Spleen (tissue), 7 donors: ENCODE data around the gene MNS1.

Experiments
- CTCF ChIP-seq, 11 experiments: fragments of 200-600 bp in 7 of 11; fragments of 450-650 bp in 4 of 11; sonication (generic) in 4 of 11; IDR thresholded peaks in 8 of 11; conservative IDR thresholded peaks in 3 of 11; 1 replicate in 7 of 11; 2 replicates in 4 of 11; pipeline versions ENCODE4 v1.4.0 to v1.8.0; 2016 to 2021; ENCODE audit warnings: antibody characterized with exemption in 11 of 11, inconsistent platforms in 4 of 11, mild to moderate bottlenecking in 1 of 11
- POLR2A ChIP-seq, 3 donors: fragments of 450-650 bp; IDR thresholded peaks; one replicate each; pipeline ENCODE4 v1.5.1; 2017; ENCODE audit warnings: antibody characterized with exemption in 3 of 3, mild to moderate bottlenecking in 1 of 3
- POLR2AphosphoS5 ChIP-seq, 3 donors: sonication (generic); formaldehyde crosslinking; IDR thresholded peaks; one replicate each; pipeline ENCODE4 v1.5.1; 2017; ENCODE audit warnings: antibody characterized with exemption in 3 of 3
- donor health status: DM: no; HTN: no; CAD: no; lungs with moderate emphysema.
- donor health status: DM: no; HTN: no; CAD: no.
- donor health status: DM: no; HTN: no; CAD: no.

GRCh38 chr15:56490461-56490860 lies 25.5 kb upstream of the MNS1 start:
- TF ChIP-seq CTCF (IDR thresholded peaks at IDR 0.05 in 8 of 11, conservative IDR thresholded peaks at IDR 0.05 in 3 of 11) (no peak), POLR2A (IDR thresholded peaks at IDR 0.05) (no peak), POLR2AphosphoS5 (IDR thresholded peaks at IDR 0.05) (no peak)
